Right lung (tissue), 10 donors: ENCODE results near the gene CNTROB. TPM values are rescaled to one million over a fixed set of nuclear protein-coding genes. Genes with fewer than 3 reads are reported as not detected.

Experiments
- DNase-seq, 2 donors: peaks; one replicate each; pipeline ENCODE4 v3.0.0-alpha.2; 2013
- long read RNA-seq, 8 donors: transcript quantifications; one replicate each; lab custom pipeline, GENCODE V29; 2026
- polyA plus RNA-seq, 5 donors: library from polyadenylated mRNA; unstranded; fragments of 120-200 nt; gene quantifications; one replicate each; pipeline versions ENCODE4 v1.2.1 to v1.2.3, GENCODE V29; 2013; ENCODE audit warnings: inconsistent platforms in 1 of 5, low replicate concordance in 1 of 5; ENCODE audit not compliant: insufficient read length in 5 of 5, insufficient read depth in 1 of 5

CNTROB gene, protein sequence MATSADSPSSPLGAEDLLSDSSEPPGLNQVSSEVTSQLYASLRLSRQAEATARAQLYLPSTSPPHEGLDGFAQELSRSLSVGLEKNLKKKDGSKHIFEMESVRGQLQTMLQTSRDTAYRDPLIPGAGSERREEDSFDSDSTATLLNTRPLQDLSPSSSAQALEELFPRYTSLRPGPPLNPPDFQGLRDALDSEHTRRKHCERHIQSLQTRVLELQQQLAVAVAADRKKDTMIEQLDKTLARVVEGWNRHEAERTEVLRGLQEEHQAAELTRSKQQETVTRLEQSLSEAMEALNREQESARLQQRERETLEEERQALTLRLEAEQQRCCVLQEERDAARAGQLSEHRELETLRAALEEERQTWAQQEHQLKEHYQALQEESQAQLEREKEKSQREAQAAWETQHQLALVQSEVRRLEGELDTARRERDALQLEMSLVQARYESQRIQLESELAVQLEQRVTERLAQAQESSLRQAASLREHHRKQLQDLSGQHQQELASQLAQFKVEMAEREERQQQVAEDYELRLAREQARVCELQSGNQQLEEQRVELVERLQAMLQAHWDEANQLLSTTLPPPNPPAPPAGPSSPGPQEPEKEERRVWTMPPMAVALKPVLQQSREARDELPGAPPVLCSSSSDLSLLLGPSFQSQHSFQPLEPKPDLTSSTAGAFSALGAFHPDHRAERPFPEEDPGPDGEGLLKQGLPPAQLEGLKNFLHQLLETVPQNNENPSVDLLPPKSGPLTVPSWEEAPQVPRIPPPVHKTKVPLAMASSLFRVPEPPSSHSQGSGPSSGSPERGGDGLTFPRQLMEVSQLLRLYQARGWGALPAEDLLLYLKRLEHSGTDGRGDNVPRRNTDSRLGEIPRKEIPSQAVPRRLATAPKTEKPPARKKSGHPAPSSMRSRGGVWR
- polyA plus RNA-seq = 10 to 100 TPM; 67.3 to 82.5 (median 74.7) TPM
- long read RNA-seq, donor 1, partial matches to known transcripts = 11 of 12 reads
- long read RNA-seq, donor 1, other reads (novel, unspliced or antisense) = 0 of 12 reads
- long read RNA-seq, donor 2, partial matches to known transcripts = 0 of 3 reads
- long read RNA-seq, donor 2, other reads (novel, unspliced or antisense) = 0 of 3 reads
- long read RNA-seq, donor 3, partial matches to known transcripts = 5 of 7 reads
- long read RNA-seq, donor 3, other reads (novel, unspliced or antisense) = 0 of 7 reads
- long read RNA-seq, donor 4 = 0 reads
- long read RNA-seq, donor 5, partial matches to known transcripts = 0 of 4 reads
- long read RNA-seq, donor 5, other reads (novel, unspliced or antisense) = 0 of 4 reads
- long read RNA-seq, donor 6, partial matches to known transcripts = 0 of 4 reads
- long read RNA-seq, donor 6, other reads (novel, unspliced or antisense) = 0 of 4 reads
- long read RNA-seq, donor 7, partial matches to known transcripts = 0 of 1 reads
- long read RNA-seq, donor 7, other reads (novel, unspliced or antisense) = 0 of 1 reads
- long read RNA-seq, donor 8, partial matches to known transcripts = 0 of 1 reads
- long read RNA-seq, donor 8, other reads (novel, unspliced or antisense) = 0 of 1 reads

DNA sequence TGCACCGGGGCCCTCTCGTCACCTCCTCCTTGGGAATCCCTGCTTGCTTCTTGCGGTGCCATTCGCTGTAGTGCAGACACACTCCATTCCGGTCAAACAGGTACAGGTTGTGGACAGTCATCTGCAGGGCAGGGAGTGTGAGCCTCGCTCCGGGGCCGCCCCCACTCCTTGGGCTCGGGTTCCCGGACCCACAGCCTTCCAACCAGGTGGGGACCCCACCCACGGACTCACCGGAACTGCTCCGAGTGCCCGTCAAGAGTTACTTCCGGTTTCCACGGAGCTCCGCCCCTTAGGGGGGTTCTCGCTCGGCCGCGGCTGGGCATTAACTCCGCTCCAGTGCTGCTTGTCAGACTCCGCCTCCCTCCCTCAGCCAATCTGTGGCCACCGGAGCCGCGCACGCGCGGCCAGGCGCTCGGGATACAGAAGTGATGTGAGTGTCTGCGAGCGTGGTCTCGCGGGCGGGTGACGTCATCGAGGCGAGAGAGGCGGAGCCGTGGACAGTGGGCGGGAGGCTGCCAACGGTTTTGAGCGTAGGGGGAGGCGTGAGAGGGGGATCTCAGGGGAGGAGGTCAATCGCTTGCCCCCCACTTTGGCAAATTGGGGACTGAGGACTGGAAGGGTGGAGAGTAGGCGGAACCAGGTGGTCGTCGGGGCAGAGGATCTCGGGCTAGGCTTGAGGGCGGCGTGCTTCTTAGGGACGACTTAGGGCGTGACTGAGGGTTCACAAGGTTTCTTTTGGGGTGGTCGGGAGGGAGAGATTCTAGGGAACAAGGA is at the start of gene CNTROB, which contains the start of gene TRAPPC1:
TSS of gene CNTROB (plus strand) at position 498 of the 774 bp plus-strand sequence. CDS start 874 bp downstream, outside the sequence.
TSS of gene TRAPPC1 (minus strand) at position 238 of the 774 bp plus-strand sequence. CDS start at position 121, 117 bp downstream.
- DNase-seq = peak; percentile 100

DNA sequence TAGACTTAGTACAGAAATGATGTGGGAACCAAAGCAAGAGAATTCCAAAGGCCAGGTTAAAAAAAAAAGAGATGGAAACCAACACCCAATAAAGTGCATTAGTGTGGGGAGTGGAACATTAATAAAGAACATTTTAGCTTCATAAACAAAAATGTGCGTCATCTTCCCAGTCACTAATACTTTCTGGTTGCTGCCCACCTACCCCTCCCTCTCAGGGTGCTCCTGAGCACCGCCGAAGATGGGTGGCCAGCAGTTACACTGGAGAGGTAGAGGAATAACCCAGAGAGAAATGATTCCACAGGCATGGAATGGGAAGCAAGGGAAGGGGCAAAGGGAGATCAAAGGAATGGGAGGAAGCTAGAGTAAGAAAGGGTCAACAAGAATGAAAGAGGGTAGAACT is 49.4 kb upstream of the CNTROB start:
- DNase-seq = no peak

DNA sequence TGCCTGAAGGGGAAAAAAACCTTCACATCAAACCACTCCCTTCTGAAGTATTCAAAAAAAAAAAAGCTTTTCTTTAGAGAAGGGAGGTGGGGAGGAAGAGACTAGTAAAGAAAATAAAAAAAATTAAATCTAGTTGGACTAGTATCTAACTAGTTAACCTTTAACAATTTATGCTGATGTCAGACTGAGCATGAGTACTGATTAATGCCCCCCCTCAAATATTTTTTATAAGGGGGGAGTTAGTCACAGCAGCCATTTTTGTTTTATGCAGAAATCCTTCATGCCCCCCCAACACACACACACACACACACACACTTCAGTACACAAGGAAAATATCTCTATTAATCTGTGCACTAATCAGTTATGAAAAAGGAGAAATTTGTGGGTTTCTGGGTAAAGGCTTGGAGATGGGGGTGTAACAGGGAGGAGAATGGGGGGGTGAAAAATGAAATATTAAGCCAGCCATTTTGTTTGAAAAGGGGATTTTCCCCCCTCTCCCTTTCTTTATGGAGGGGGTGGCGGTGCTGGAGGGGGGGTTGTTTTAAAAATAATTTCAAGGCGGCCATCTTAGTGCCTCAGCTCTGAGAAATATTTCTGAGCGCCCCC is 48.1 kb upstream of the CNTROB start:
- DNase-seq = peak; percentile 54 to 64

DNA sequence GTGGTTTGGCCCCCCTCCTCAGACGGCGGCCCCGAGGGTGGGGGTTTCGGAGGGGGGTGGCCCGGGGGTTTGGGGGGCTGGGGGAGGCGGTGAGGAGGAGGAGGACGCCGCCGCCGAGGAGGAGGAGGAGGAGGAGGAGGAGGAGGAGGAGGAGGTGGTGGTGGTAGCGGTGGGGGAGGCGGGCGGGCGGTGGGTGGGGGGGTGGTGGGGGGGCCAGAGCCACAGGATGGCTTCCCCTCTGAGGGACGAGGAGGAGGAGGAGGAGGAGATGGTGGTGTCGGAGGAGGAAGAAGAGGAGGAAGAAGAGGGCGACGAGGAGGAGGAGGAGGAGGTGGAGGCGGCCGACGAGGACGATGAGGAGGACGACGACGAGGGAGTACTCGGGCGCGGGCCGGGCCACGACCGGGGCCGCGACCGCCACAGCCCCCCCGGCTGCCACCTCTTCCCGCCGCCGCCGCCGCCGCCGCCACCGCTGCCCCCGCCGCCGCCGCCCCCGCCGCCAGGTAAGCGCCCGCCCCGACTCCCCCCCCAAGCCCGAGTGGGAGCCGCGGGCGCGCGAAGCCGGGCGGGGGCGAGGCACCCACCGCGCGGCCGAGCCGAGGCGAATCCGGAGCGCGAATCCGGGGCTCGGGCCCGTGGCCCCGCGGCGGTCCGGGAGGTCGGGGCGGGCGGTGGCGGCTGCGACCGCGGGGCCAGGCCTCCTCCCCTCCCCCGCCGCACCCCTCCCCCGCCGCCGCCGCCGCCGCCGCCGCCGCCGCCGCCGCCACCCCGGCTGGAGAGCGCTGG is 47.2 kb upstream of the CNTROB start:
- DNase-seq = peak in 1 of 2 donors; percentile 28

DNA sequence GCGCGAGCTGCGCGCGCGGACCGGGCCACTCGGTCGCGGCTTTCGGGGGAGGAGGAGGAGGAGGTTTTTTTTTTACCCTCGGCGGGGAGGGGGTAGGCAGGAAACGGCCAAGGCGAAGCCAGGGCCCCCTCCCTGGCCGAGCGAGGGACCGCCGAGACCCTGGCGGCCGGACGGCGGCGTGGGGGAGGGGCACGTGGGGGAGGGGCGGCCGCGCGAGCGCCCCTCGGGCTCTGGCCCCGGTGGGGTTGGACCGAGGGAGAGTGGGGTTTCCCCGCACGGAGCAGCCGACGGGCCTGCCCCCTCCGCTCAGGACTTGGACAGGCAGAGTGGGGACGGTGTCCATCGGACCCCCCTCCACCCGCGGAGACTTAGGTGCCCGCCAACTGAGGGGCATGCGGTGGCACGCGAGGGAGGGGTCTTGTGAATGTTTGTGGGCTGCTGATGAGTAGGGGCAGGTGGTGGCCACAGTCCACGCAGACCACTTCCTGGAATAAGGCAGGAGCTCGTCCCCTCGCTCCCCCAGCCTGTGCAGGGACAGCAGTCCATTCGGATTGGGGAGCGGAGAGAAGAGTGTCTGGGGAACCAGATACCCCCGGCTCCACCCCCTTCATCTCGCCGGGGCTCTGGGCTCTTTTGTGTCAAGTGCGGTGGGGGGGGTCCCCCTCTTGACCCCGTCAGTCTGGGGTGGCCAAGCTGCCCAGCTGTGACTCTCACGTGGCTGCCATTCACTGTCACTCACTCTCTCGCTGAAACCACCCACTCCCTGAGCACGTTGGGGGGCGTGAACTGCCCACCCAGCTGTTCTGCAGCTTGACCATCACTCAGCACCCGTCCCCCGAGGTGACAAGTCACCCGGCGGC is 46.4 kb upstream of the CNTROB start:
- peak; percentile 76 for DNase-seq

DNA sequence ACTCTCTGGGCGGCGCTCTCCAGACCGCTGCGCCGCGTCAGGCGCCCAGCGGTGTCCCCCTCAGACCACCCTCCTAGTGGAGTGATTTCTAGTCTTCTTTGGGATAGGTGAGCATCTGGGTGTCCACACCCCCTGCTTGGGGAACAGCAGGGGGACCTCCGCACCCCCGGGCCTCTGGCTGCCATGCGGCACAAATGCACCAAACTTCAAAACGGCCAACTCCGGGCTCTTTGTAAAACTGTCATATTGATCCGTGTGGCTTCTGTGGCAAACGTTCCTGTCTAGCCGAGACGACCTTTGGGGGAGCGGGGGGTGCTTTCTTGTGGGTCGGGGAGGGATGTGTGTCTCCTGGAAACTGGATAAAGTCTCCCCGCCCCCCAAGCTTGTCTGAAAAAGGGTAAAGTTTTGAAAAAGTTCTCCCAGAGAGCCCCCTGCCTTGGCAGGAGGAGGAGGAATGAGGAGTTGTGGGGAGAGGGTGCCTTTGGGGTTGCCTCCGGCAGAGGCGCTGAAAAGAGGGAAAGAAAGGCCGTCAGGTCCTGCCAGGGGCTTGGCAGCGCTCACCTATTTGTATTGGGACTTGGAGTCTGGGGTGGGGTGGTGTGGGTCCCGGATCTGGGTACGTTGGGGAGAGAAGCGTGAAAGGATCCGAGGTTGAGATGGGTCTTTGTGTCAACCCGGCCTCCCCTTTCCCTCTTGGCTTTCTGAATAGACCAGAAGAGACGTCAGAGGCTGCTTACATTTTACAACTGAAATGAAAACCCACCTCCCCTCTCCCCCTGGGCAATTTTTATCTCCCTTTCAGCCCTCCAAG is 45.6 kb upstream of the CNTROB start:
- peak; percentile 37 to 51 for DNase-seq

DNA sequence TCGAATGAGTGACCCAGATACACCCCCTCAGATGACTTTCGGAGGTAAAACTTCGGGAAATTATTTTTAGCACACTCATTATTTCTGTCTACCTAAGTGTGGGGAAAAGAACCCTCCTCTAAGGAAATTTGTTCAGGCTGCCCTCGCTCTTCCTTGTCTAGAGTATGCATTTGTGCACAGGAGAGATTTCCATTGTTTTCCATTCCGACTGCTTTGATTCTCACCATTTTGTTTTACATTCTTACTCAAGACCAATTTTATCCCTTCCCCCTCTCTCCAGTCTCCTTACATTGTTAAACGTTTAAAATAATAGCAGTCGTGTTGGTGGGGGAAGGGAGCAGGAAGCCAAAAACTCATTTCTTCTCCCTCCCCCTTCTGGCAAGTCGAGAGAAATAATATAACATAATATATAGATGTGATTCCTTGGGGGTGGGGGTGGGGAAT is 44.9 kb upstream of the CNTROB start:
- no peak for DNase-seq

DNA sequence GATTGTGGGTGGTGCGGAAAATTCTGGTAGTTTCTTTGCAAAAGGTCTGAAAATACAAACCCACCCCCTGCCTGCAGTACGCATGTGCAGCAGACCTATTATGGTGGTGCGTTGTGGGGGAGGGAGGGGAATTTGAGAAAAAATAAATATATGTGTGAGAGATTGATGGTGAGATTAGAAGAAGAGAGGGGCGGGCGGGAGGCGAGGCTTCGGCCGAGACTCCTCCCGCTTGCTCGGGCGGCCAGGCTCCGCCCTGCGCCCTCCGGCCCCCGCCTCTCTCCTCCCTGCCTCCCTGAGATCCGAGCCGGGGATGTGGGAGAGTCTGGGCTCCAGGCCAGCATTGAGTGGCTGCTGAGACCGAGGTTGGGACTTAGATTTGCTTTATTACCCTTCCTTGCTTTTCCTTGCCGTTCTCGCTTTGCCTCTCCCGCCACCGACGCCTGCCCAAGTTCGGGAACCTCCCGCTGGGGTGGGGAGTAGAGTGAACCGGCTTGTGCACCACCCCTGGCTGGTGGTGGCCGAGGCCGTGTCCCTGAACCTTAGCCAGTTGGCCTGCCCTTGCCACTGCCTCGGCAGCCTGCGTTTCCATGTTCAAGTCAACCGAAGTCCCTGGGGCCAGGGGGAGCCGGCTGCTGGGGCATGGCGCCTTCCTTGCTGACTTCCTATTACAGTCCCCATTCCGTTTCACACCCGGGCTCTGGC is 44.4 kb upstream of the CNTROB start:
- DNase-seq = peak; percentile 96 to 98

DNA sequence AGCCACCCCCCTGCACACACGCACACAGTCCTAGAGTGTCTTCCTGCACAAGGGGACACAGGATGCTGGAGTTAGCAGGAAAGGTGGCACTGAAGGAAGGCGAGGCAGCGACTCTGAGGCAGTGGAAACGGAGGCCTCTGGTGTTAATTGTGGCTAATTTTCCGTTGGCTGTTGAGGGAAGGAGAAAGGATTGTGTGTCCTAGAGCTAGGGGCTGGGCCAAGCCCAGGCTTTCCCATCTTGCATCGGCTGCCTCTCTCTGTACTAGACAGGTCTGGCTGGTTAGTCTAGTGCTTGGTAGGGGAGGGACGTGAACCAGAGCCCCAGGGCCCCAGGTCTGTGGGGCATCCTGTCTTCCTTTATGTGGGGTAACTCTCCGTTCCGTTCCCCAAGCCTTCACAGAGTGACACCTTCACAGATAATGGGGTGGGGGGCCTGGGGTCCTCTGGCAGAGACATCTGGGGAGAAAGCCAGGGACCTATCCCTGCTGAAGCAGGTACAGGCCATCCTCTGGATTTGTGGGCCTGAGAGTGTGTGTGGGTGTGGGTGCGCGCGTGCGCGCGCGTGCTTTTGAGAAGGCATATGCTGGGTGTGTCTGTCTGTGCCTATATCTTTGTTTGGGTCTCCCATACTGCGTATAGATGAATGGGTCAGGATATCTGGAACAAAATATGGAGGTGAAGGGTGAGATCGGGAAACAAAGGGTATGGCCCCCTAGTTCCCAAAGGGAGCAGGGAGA is 43.7 kb upstream of the CNTROB start, which contains the start of gene CHD3:
TSS of gene CHD3 (plus strand) at position 606 of the 737 bp plus-strand sequence. CDS start 212 bp downstream, outside the sequence.
- peak; percentile 23 to 51 for DNase-seq

DNA sequence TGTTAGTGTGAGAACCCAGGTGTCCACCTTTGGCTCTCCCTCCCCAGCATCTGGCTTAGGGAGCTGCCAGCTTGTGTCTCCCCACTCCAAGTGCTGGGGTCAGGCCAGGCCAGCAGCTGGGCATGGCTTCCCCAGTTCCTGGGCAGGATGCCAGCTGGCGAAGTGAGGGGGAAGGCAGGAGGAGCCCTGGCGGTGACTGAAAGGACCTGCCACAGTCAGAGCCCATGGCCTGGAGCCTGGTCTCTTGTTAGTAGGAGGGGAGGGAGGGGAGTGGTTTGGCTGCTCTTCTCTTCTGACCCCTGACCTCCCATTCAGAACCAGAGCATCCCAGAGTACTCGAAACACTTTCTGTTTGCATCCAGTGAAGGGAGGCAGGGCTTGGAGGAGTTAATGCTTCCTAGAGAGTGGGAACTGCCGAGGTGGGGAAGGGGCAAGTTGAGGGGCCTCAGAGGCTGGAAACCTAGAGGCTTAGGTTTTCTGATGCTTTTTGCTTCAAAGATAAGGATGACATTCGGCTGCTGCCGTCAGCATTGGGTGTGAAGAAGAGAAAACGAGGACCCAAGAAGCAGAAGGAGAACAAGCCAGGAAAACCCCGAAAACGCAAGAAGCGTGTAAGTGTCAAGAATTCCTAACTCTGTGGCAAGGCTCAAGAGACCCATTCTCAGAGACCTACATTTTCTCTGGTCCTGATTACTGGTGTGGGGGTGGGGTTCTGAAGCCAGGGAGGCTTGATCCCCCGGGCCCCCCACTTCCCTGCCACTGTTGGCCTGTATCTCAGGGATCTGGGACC is 42.6 kb upstream of the CNTROB start:
- peak; percentile 93 for DNase-seq

DNA sequence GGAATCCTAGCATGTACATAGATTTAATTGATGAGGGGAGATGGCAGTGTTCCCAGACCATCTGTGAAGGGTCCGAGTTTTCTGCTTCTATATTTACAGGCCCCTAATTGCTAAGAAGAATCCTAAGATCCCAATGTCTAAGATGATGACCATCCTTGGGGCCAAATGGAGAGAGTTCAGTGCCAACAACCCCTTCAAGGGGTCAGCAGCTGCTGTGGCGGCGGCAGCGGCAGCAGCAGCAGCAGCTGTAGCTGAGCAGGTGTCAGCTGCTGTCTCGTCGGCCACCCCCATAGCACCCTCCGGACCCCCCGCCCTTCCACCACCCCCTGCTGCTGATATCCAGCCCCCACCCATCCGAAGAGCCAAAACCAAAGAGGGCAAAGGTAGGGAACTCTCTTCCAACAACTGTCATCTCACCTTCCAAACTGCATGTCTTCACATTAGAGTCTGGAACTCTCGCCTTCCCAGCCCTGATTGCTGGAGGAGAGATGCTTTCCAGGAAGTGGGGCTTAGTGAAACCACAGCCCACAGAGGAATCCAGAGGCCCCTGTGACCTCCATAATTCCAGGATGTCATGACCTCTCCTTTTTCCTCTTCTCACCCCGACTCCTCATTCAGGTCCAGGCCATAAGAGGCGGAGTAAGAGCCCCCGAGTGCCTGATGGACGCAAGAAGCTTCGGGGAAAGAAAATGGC is 38.7 kb upstream of the CNTROB start:
- no peak for DNase-seq

DNA sequence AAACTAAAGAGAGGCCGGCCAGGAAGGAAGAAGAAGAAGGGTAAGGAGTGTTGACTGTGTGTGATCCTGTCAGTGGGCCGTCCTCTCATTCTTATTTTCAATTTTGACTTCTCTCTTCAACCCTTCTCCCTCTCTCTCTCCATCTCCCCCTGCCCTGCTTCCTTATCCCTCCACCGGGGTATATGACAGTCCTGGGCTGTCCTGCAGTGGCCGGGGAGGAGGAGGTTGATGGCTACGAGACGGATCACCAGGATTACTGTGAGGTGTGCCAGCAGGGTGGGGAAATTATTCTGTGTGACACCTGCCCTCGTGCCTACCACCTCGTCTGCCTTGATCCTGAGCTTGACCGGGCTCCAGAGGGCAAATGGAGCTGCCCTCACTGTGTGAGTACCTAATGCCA is 37.8 kb upstream of the CNTROB start:
- no peak for DNase-seq

DNA sequence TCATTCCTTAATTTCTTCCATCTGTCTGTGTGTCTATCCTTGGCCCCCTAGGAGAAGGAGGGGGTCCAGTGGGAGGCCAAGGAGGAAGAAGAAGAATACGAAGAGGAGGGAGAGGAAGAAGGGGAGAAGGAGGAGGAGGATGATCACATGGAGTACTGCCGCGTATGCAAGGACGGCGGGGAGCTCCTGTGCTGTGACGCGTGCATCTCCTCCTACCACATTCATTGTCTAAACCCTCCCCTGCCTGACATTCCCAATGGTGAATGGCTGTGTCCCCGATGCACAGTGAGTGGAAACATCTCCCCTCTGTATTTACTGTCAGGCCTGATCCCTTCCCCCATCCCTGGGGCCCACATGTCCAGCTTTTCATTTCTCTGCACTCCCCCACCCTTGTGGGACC is 37.1 kb upstream of the CNTROB start:
- no peak for DNase-seq

DNA sequence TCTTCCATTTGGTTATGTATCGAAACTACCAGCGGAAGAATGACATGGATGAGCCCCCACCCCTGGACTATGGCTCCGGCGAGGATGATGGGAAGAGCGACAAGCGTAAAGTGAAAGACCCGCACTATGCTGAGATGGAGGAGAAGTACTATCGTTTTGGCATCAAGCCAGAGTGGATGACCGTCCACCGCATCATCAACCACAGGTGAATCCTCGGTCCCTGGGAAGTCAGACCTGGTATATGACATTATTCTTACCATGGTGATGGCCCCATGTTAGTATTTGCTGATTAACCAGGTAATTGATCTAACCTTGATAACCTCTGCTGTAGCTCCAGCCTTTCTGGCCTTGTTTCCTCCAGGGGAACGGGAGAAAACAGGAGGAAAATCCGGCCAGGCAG is 34.9 kb upstream of the CNTROB start:
- no peak for DNase-seq
